GM23248 (cell line): ENCODE results near the gene IL26.

ENCODE experiments used
- EZH2 ChIP-seq: fragments of 200-600 bp; sonication (generic); IDR thresholded peaks from 2 replicates; pipeline ENCODE4 v1.6.1; 2018; ENCODE audit warnings: antibody characterized with exemption, mild to moderate bottlenecking; ENCODE audit not compliant: insufficient read depth, poor library complexity, severe bottlenecking
- EZH2phosphoT487 ChIP-seq: fragments of 200-600 bp; sonication (generic); IDR thresholded peaks from 2 replicates; pipeline ENCODE4 v1.6.1; 2018; ENCODE audit warnings: antibody characterized with exemption, moderate library complexity, mild to moderate bottlenecking, low read depth; ENCODE audit not compliant: insufficient read depth

DNA sequence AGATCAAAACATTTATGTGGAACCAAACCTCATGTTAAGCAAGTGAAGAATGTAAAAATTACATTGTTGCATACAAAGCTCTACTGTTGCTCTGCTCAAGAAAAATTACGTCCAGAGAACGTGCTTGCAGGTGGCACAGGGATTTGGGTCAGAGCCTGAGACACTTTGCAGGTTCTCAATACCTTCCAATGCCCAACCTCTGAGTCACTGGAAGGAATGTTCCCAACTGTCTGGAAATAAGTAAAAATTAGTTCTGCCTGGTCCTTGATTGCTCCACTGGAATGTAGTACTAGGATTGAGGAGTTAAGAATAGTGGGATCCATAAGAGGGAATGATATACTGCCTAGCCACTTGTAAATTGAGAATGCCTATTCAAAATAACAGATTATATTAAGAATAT, 63.2 kb downstream of the IL26 start:
- TF ChIP-seq EZH2 (no peak), EZH2phosphoT487 (no peak)
